ENCODE measurements around the gene IGF1R. TPM values are rescaled to one million over a fixed set of nuclear protein-coding genes. Genes with fewer than 3 reads are reported as not detected.

Gene IGF1R
- total RNA-seq, 1 experiment from 2014 or later: 71.3 TPM

DNA sequence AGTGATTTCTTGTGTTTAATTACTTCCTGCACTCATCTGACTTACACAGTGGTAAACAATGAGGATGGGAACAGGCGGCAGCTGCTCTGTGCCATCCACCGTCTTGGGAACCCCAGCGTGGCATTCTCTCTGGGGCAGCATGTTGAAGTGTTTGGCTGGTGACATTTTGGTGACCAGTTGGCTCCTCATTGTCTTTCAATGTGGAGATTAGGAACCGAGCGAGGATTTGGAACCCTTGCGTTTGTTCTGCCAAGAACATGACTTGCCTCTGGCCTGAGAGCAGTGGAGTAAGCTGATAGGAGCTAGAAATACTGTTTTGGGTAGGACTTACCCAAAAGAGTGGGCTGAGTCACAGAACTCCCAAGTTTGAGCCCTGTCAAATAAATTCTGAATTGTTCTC is 88.8 kb downstream of the IGF1R start:
- no peak overlapping the region for H3K4me3 ChIP-seq
- BruUV-seq (replicated peaks): no TSS peak
- no peaks in the 10 kb centered on the region for H3K36me3 ChIP-seq (ENCODE audit: low read depth)
- H3K9me2 ChIP-seq (ENCODE audit: insufficient read depth): no peaks in the 10 kb centered on the region
- H3K4me1 ChIP-seq (replicated peaks; ENCODE audit: insufficient read depth): no peaks in the 10 kb centered on the region
- no peak overlapping the region for H3K4me2 ChIP-seq
- no peaks in the 10 kb centered on the region for H3F3A ChIP-seq (ENCODE audit: insufficient read depth, low read depth)
- H4K20me1 ChIP-seq (ENCODE audit: insufficient read depth): no peaks in the 10 kb centered on the region
- no peak overlapping the region for H3K27ac ChIP-seq
- DNase-seq: no peak
- H3K27me3 ChIP-seq (ENCODE audit: insufficient read depth, low read depth): no peaks in the 10 kb centered on the region
- POLR2A ChIA-PET (ENCODE audit: unreplicated experiment): no interaction called here
- peaks cover 96% of the 10 kb centered on the region for H3K79me2 ChIP-seq (ENCODE audit: low read depth)
- CTCF ChIA-PET: no interaction called here
- H3K9me3 ChIP-seq (ENCODE audit: insufficient read depth, low read depth): no peaks in the 10 kb centered on the region
- TF ChIP-seq EZH2 (IDR thresholded peaks at IDR 0.05; ENCODE audit: low read depth): no peak
- TF ChIP-seq, protein P1, sequence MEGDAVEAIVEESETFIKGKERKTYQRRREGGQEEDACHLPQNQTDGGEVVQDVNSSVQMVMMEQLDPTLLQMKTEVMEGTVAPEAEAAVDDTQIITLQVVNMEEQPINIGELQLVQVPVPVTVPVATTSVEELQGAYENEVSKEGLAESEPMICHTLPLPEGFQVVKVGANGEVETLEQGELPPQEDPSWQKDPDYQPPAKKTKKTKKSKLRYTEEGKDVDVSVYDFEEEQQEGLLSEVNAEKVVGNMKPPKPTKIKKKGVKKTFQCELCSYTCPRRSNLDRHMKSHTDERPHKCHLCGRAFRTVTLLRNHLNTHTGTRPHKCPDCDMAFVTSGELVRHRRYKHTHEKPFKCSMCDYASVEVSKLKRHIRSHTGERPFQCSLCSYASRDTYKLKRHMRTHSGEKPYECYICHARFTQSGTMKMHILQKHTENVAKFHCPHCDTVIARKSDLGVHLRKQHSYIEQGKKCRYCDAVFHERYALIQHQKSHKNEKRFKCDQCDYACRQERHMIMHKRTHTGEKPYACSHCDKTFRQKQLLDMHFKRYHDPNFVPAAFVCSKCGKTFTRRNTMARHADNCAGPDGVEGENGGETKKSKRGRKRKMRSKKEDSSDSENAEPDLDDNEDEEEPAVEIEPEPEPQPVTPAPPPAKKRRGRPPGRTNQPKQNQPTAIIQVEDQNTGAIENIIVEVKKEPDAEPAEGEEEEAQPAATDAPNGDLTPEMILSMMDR (conservative IDR thresholded peaks at IDR 0.05): no peak
- H2AFZ ChIP-seq: no peak overlapping the region
- intact Hi-C loops (cut with micrococcal nuclease; ENCODE audit: unreplicated experiment): no loop called here

DNA sequence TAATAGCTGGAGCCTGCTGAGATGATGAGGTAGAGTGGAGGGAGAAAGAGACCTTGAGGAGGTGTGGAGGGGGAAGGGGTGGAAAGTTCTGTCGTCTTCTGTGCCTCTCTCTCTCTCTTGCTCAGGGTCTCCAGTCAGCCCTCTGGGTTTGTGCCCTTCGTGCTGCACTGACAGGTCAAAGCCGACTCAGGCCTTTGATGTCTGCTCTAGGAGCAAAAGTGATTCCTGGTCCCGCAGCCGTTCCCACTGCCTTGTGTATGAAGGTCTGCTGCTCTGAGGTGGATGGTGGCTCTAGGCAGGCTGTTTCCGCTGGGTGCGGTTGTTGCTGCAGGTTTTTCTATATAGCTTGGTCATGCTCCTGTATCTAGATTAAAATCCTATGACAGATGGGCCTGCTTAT is 89.4 kb downstream of the IGF1R start:
- no peak for DNase-seq
- H3K27me3 ChIP-seq (ENCODE audit: insufficient read depth, low read depth): no peaks in the 10 kb centered on the region
- no peak overlapping the region for H3K27ac ChIP-seq
- H3K36me3 ChIP-seq (ENCODE audit: low read depth): no peaks in the 10 kb centered on the region
- BruUV-seq (replicated peaks): no TSS peak
- no peaks in the 10 kb centered on the region for H4K20me1 ChIP-seq (ENCODE audit: insufficient read depth)
- H2AFZ ChIP-seq: no peak overlapping the region
- no peaks in the 10 kb centered on the region for H3K9me3 ChIP-seq (ENCODE audit: insufficient read depth, low read depth)
- CTCF ChIA-PET: no interaction called here
- POLR2A ChIA-PET (ENCODE audit: unreplicated experiment): no interaction called here
- H3K4me1 ChIP-seq (replicated peaks; ENCODE audit: insufficient read depth): no peaks in the 10 kb centered on the region
- H3K9me2 ChIP-seq (ENCODE audit: insufficient read depth): no peaks in the 10 kb centered on the region
- peaks cover 96% of the 10 kb centered on the region for H3K79me2 ChIP-seq (ENCODE audit: low read depth)
- no peak overlapping the region for H3K4me2 ChIP-seq
- intact Hi-C loops (cut with micrococcal nuclease; ENCODE audit: unreplicated experiment): no loop called here
- no peaks in the 10 kb centered on the region for H3F3A ChIP-seq (ENCODE audit: insufficient read depth, low read depth)
- H3K4me3 ChIP-seq: no peak overlapping the region
- no peak for TF ChIP-seq EZH2 (IDR thresholded peaks at IDR 0.05; ENCODE audit: low read depth)
- TF ChIP-seq, protein P1 (conservative IDR thresholded peaks at IDR 0.05): no peak

DNA sequence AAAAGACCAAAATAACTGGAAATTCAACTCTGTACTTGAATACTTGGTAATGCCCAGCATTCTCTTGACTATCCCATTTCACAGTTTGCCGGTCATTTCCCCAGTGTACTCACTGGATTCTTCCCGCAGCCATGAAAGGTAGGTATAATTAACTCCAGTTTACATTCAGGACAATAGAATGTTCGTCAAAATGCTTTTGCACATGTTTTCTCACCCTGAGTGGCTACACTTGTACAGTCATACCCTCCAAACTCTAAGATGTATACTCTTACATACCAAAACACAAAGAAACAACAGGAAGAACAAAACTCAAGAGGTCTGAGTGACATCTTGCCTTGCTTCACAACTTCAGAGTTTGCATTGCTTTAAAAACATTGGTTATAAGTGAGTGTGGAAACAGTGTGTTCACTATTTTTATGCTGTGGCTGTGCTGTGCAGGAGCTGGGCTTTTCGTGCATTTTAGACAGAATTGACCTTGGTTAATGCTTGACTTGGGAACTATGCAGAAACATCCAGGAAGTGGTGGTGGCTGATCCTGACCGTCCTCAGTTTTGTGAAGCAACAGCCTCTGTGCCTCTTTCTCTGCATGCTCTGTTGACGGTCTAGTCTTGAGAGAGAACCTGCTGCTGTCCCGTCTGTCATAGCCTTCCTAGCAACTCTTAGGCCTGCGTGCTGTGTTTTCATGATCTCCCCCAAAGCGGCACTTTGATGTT is 90.5 kb downstream of the IGF1R start:
- Histone ChIP-seq H3K4me1 (replicated peaks; ENCODE audit: insufficient read depth) (no peaks in the 10 kb centered on the region), H2AFZ (no peak overlapping the region), H3K27me3 (ENCODE audit: insufficient read depth, low read depth) (no peaks in the 10 kb centered on the region), H3K4me2 (no peak overlapping the region), H3K36me3 (ENCODE audit: low read depth) (no peaks in the 10 kb centered on the region), H3K79me2 (ENCODE audit: low read depth) (peaks cover 98% of the 10 kb centered on the region), H3F3A (ENCODE audit: insufficient read depth, low read depth) (no peaks in the 10 kb centered on the region), H4K20me1 (ENCODE audit: insufficient read depth) (no peaks in the 10 kb centered on the region), H3K9me3 (ENCODE audit: insufficient read depth, low read depth) (no peaks in the 10 kb centered on the region), H3K9me2 (ENCODE audit: insufficient read depth) (no peaks in the 10 kb centered on the region), H3K4me3 (no peak overlapping the region), H3K27ac (no peak overlapping the region)
- intact Hi-C loops (cut with micrococcal nuclease; ENCODE audit: unreplicated experiment): no loop called here
- no peak for TF ChIP-seq EZH2 (IDR thresholded peaks at IDR 0.05; ENCODE audit: low read depth)
- TF ChIP-seq, protein P1 (conservative IDR thresholded peaks at IDR 0.05): no peak
- BruUV-seq (replicated peaks): no TSS peak
- DNase-seq: no peak
- ChIA-PET POLR2A (ENCODE audit: unreplicated experiment) (no interaction called here), CTCF (no interaction called here)
